SK-N-SH (cell line): ENCODE measurements around the gene CD207.

Experiments used
- CTCF ChIP-seq: fragments of 200-600 bp; sonication (generic); IDR thresholded peaks from 2 replicates; pipeline ENCODE4 v1.6.1; 2017; ENCODE audit warnings: antibody characterized with exemption, mild to moderate bottlenecking, moderate library complexity
- GATA2 ChIP-seq: sonication (generic); formaldehyde crosslinking; IDR thresholded peaks from 2 replicates; pipeline ENCODE4 v1.5.0; 2020; ENCODE audit warnings: mild to moderate bottlenecking, missing genetic modification reagents

GRCh38 chr2:70826696-70827350, 8.8 kb downstream of the CD207 start:
- TF ChIP-seq CTCF (no peak), GATA2 (CRISPR knock-in tag) (no peak)
